ENCODE data around the gene ZFP3. TPM values are rescaled to one million over a fixed set of nuclear protein-coding genes. Genes with fewer than 3 reads are reported as not detected.

ZFP3 gene
- total RNA-seq, 1 experiment from 2014 or later, result 0.11 TPM

DNA sequence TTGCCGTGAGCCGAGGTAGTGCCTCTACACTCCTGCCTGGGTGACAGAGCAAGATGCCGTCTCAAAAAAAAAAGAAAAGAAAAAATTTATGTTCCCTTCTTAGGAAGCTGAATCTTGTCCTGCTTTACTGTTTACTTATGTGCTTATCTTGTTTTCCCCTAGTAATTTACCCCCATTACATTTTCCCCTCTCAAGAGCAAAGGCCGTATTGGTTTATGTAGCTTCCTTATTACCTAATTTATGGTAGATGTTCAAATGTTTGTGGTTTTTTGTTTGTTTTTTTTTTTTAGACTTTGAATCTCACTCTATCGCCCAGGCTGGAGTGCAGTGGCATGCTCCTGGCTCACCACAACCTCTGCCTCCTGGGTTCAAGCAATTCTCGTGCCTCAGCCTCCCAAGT, 32.8 kb upstream of the ZFP3 start:
- Histone ChIP-seq H4K91ac (ENCODE audit: insufficient read length, low read depth, low read length) (no peak overlapping the region), H3K27ac (ENCODE audit: insufficient read length, low read depth, low read length) (no peak overlapping the region), H2BK12ac (ENCODE audit: insufficient read length, low read depth, low read length) (no peak overlapping the region), H3K14ac (ENCODE audit: insufficient read depth, low read length) (no peak overlapping the region), H2BK120ac (ENCODE audit: low read depth, low read length, poor library complexity, severe bottlenecking) (no peak overlapping the region), H3K4me1 (ENCODE audit: insufficient read depth, low read length) (no peaks in the 10 kb centered on the region), H3K4ac (ENCODE audit: low read depth, low read length) (no peak overlapping the region), H3K23ac (ENCODE audit: insufficient read length, low read depth, low read length) (no peak overlapping the region), H3K56ac (ENCODE audit: insufficient read length, low read depth, low read length) (no peak overlapping the region), H2BK5ac (ENCODE audit: insufficient read length, low read length) (no peak overlapping the region), H2AFZ (ENCODE audit: low read length) (no peak overlapping the region), H3K18ac (ENCODE audit: insufficient read length, low read depth, low read length) (no peak overlapping the region), H3K9ac (ENCODE audit: extremely low read depth, insufficient read length, low read length) (no peak overlapping the region), H2BK15ac (ENCODE audit: low read depth, low read length) (no peak overlapping the region), H4K20me1 (ENCODE audit: control insufficient read depth, insufficient read depth, insufficient read length) (no peaks in the 10 kb centered on the region), H3K27me3 (ENCODE audit: insufficient read depth, low read length) (no peaks in the 10 kb centered on the region), H3K23me2 (ENCODE audit: insufficient read length, low read depth, low read length, poor library complexity, severe bottlenecking) (no peaks in the 10 kb centered on the region), H3K9me3 (ENCODE audit: control insufficient read depth, low read depth, low read length) (no peaks in the 10 kb centered on the region), H3T11ph (ENCODE audit: low read length) (no peak overlapping the region), H4K8ac (replicated peaks; ENCODE audit: insufficient read length, low read depth, low read length) (no peak overlapping the region), H3K79me1 (ENCODE audit: insufficient read depth, low read depth, low read length, poor library complexity, severe bottlenecking) (no peaks in the 10 kb centered on the region), H4K5ac (ENCODE audit: insufficient read length, low read depth, low read length) (no peak overlapping the region), H2AK5ac (ENCODE audit: insufficient read length, low read length) (no peak overlapping the region), H2BK20ac (ENCODE audit: low read depth, low read length, poor library complexity, severe bottlenecking) (no peak overlapping the region), H3K4me2 (ENCODE audit: insufficient read depth, insufficient read length, low read length) (no peak overlapping the region), H3K79me2 (ENCODE audit: insufficient read depth, low read length) (no peaks in the 10 kb centered on the region)
- H3K27ac Mint-ChIP-seq, result no peak overlapping the region; a peak in 1 of 7 replicates
- H3K9me3 Mint-ChIP-seq, result no peaks in the 10 kb centered on the region; a peak in 1 of 5 replicates
- TF ChIP-seq CTCF (conservative IDR thresholded peaks at IDR 0.05), result no peak
- H3K36me3 Mint-ChIP-seq (ENCODE audit: insufficient read depth in 1 of 3, low read depth in 3 of 3), result no peaks in the 10 kb centered on the region; a peak in 1 of 7 replicates
- no CpG with 5 or more reads among the region's 6 CpGs for WGBS (ENCODE audit: extremely low coverage, insufficient read length, low lambda C conversion rate)
- peaks cover 0 to 3% of the 10 kb centered on the region in 2 experiments; a peak in 1 of 4 replicates for H3K4me1 Mint-ChIP-seq
- H3K4me3 Mint-ChIP-seq, result no peak overlapping the region
- peaks cover 5% of the 10 kb centered on the region; the same call in 1 of the 2 replicates for H3K27me3 Mint-ChIP-seq (ENCODE audit: low read depth)
- DNase-seq, result no peak

Data from H9 (cell line).